Stomach (tissue), 4 donors: ENCODE measurements around the gene EWSR1.

Source experiments
- POLR2AphosphoS5 ChIP-seq, 3 donors: sonication (generic); formaldehyde crosslinking; IDR thresholded peaks; one replicate each; pipeline ENCODE4 v1.6.1; 2016; ENCODE audit warnings: antibody characterized with exemption in 3 of 3
- TF ChIP-seq, protein P1 (sequence below), 7 experiments: fragments of 450-650 bp in 4 of 7; fragments of 200-600 bp in 3 of 7; sonication (generic) in 3 of 7; IDR thresholded peaks; one replicate each; pipeline ENCODE4 v1.5.1; 2016 to 2019; ENCODE audit warnings: antibody characterized with exemption in 7 of 7, control low read depth in 2 of 7, mild to moderate bottlenecking in 1 of 7

DNA sequence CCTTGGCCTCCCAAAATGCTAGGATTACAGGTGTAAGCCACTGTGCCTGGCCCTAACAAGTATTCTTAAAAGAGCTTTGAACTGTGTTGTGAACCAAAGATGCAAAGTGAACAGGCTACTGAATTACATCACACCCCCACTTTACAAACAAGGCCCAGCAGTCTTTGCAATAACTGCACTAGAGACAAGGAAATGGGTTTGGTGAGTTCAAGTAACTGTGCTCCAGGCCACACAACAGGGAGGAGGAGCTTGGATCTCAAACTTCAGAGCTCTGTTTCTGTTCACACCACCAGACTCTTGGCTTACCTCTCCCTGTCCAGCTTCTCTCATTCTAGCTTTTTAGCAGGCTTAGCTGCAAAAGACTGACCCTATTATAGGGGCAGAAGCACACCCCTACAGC is 77.9 kb downstream of the EWSR1 start:
- TF ChIP-seq POLR2AphosphoS5 (IDR thresholded peaks at IDR 0.05): no peak
- TF ChIP-seq, protein P1, sequence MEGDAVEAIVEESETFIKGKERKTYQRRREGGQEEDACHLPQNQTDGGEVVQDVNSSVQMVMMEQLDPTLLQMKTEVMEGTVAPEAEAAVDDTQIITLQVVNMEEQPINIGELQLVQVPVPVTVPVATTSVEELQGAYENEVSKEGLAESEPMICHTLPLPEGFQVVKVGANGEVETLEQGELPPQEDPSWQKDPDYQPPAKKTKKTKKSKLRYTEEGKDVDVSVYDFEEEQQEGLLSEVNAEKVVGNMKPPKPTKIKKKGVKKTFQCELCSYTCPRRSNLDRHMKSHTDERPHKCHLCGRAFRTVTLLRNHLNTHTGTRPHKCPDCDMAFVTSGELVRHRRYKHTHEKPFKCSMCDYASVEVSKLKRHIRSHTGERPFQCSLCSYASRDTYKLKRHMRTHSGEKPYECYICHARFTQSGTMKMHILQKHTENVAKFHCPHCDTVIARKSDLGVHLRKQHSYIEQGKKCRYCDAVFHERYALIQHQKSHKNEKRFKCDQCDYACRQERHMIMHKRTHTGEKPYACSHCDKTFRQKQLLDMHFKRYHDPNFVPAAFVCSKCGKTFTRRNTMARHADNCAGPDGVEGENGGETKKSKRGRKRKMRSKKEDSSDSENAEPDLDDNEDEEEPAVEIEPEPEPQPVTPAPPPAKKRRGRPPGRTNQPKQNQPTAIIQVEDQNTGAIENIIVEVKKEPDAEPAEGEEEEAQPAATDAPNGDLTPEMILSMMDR (IDR thresholded peaks at IDR 0.05): no peak
